Transverse colon (tissue), 4 donors: ENCODE results near the gene PRR19. TPM values are rescaled to one million over a fixed set of nuclear protein-coding genes. Genes with fewer than 3 reads are reported as not detected.

Experiments
- DNase-seq: peaks from one replicate; pipeline ENCODE4 v3.0.0-alpha.2; 2019
- H3K27ac ChIP-seq, 4 donors: fragments of 200-600 bp; sonication (generic); 2 replicates each; pipeline ENCODE4 v1.5.1; 2016 to 2018; ENCODE audit warnings: inconsistent platforms in 4 of 4
- H3K27me3 ChIP-seq: fragments of 200-600 bp; sonication (generic); 2 replicates; pipeline ENCODE4 v1.5.1; 2017; ENCODE audit warnings: inconsistent platforms
- H3K36me3 ChIP-seq, 4 donors: fragments of 200-600 bp; sonication (generic); 2 replicates each; pipeline ENCODE4 v1.5.1; 2017 to 2019; ENCODE audit warnings: inconsistent platforms in 4 of 4
- H3K4me1 ChIP-seq, 4 donors: fragments of 200-600 bp; sonication (generic); 2 replicates each; pipeline ENCODE4 v1.5.1; 2017 to 2020; ENCODE audit warnings: inconsistent platforms in 4 of 4
- H3K4me3 ChIP-seq, 4 donors: fragments of 200-600 bp; sonication (generic); 1 replicate in 1 of 4; 2 replicates in 3 of 4; pipeline versions ENCODE4 v1.5.1 to v1.6.1; 2017 to 2019; ENCODE audit warnings: inconsistent platforms in 4 of 4
- H3K9me3 ChIP-seq, 2 donors: fragments of 200-600 bp; sonication (generic); 2 replicates each; pipeline ENCODE4 v1.5.1; 2017 to 2019; ENCODE audit warnings: inconsistent platforms in 2 of 2
- EP300 ChIP-seq: sonication (generic); formaldehyde crosslinking; IDR thresholded peaks from one replicate; pipeline ENCODE4 v1.6.1; 2017; ENCODE audit warnings: antibody characterized with exemption, low read depth
- POLR2A ChIP-seq: fragments of 450-650 bp; IDR thresholded peaks from one replicate; pipeline ENCODE4 v1.6.1; 2016; ENCODE audit warnings: antibody characterized with exemption, mild to moderate bottlenecking, moderate library complexity
- POLR2AphosphoS5 ChIP-seq, 3 donors: sonication (generic); formaldehyde crosslinking; IDR thresholded peaks; one replicate each; pipeline ENCODE4 v1.6.1; 2016; ENCODE audit warnings: antibody characterized with exemption in 3 of 3
- WGBS, 2 donors: methylation state at CpG; one replicate each; pipeline ENCODE4 v1.1.5; 2018; ENCODE audit warnings: low coverage in 1 of 2; 5-methylcytosine and 5-hydroxymethylcytosine counted together
- in situ Hi-C, 4 donors: fragments of 200-750 bp; cut with MboI; loops; one replicate each; pipeline versions ENCODE4 v1.15.0 to v1.15.1; 2017; ENCODE audit warnings: low sequenced_read_pairs in 3 of 4, low pct_ligation_motif_present in 1 of 4, low pct_unique_long_range_greater_than_20kb in 1 of 4
- intact Hi-C: fragments of 100-400 bp; cut with DNase I; formaldehyde crosslinking; loops from one replicate; pipeline ENCODE4 v1.15.1; 2023; ENCODE audit warnings: low total_unique reads
- total RNA-seq, 4 donors: library from RNA; depleted of rRNA; stranded (reverse); fragments of >200 nt; gene quantifications; one replicate each; pipeline ENCODE4 v1.1.0, GENCODE V29; 2016
- TF ChIP-seq, protein P1 (sequence below), 5 experiments: fragments of 200-600 bp in 3 of 5; fragments of 450-650 bp in 2 of 5; sonication (generic) in 3 of 5; IDR thresholded peaks; 1 replicate in 2 of 5; 2 replicates in 3 of 5; pipeline ENCODE4 v1.5.1; 2016 to 2017; ENCODE audit warnings: antibody characterized with exemption in 5 of 5, inconsistent platforms in 3 of 5, mild to moderate bottlenecking in 2 of 5, moderate library complexity in 1 of 5

The PRR19 gene
- total RNA-seq, 4 donors from 2014 or later: 0.41 to 0.79 TPM; not detected in 2

DNA sequence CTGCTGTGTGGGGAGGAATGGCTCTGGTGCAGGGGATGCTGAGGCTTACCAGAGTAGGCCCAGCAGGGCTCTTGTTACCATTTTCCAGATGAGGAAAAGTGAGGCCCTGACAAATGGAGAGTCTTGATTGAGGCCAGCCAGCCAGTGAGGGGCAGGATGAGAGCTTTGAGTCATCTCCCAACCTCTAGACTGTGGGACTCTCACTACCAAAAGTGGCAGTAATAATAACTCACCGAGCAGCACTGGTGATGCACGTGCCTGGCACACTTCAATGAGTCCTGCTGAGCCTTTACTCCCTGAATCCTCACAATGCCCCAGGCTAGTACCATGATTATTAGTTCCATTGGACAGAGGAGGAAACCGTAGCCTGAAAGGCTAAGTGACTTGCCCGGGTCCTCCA lies 25.1 kb upstream of the PRR19 start:
- TF ChIP-seq POLR2AphosphoS5 (IDR thresholded peaks at IDR 0.05) (no peak), POLR2A (no peak), EP300 (no peak)
- TF ChIP-seq, protein P1, sequence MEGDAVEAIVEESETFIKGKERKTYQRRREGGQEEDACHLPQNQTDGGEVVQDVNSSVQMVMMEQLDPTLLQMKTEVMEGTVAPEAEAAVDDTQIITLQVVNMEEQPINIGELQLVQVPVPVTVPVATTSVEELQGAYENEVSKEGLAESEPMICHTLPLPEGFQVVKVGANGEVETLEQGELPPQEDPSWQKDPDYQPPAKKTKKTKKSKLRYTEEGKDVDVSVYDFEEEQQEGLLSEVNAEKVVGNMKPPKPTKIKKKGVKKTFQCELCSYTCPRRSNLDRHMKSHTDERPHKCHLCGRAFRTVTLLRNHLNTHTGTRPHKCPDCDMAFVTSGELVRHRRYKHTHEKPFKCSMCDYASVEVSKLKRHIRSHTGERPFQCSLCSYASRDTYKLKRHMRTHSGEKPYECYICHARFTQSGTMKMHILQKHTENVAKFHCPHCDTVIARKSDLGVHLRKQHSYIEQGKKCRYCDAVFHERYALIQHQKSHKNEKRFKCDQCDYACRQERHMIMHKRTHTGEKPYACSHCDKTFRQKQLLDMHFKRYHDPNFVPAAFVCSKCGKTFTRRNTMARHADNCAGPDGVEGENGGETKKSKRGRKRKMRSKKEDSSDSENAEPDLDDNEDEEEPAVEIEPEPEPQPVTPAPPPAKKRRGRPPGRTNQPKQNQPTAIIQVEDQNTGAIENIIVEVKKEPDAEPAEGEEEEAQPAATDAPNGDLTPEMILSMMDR (IDR thresholded peaks at IDR 0.05): no peak
- no peaks in the 10 kb centered on the region for H3K9me3 ChIP-seq
- 78% methylated on average over 4 of the region's 4 CpGs; no CpG with 5 or more reads in 1 of the 2 donors for WGBS, 2 donors
- H3K27ac ChIP-seq: peak overlapping the region in 3 of 4 donors; percentile 91 to 99 (median 92)
- peaks cover 30 to 60% (median 45%) of the 10 kb centered on the region in 4 donors for H3K4me1 ChIP-seq
- in situ Hi-C loops: no loop called here
- no peak overlapping the region for H3K4me3 ChIP-seq
- DNase-seq: no peak
- intact Hi-C loops: no loop called here
- peaks cover 0 to 12% (median 0%) of the 10 kb centered on the region in 4 donors for H3K36me3 ChIP-seq
- no peaks in the 10 kb centered on the region for H3K27me3 ChIP-seq

GRCh38 chr19:42277821-42278451 lies 24.0 kb upstream of the PRR19 start:
- Histone ChIP-seq H3K9me3 (no peaks in the 10 kb centered on the region), H3K36me3 (peaks cover 0 to 12% (median 0%) of the 10 kb centered on the region in 4 donors), H3K27me3 (no peaks in the 10 kb centered on the region), H3K4me3 (no peak overlapping the region), H3K27ac (peak overlapping the region; percentile 91 to 99 (median 92)), H3K4me1 (peaks cover 40 to 71% (median 55%) of the 10 kb centered on the region in 4 donors)
- no peak for TF ChIP-seq POLR2AphosphoS5 (IDR thresholded peaks at IDR 0.05)
- TF ChIP-seq, protein P1 (IDR thresholded peaks at IDR 0.05): no peak
- 17 to 52% methylated on average over 1 to 10 of the region's 10 CpGs for WGBS, 2 donors
- in situ Hi-C loops (no loop called here), intact Hi-C loops (loop anchor here (2.0 kb wide), 1 partner anchor 31 kb away; no protein-coding TSS in a partner anchor)
- DNase-seq: no peak

DNA sequence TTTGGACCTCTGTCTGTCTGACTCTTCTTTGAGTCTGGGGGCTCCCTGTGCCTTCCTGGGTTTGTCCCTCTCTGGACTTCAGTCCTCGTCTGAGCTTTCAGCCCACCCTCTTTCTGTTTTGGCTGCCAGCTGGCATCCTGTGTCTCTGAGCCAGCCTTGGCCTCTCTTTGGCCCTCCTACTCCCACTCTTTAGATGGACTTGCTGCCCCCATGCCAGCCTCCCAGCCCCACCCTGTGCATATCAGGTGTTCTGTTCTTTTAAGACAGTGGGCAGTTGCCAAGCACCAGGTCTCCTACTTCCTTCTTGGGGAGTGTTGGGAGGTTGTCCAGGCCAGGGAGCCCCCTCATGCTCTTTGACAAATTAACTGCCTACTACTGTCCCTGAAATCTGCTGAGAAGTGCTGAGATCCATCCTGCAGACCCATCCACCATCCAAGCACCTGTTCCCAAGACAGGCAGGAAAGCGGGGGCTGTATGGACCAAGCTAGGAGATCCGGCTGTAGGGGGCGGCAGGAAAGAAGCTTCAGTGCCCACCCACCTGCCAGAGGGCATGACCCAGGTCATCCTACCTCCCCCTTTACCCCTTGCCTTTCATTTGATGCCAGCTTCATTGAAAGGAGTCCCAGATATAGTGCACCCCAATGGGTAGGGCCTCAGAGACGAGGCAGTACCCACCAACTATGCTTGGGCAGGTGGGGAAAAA lies 23.3 kb upstream of the PRR19 start:
- Histone ChIP-seq H3K4me1 (peaks cover 43 to 75% (median 60%) of the 10 kb centered on the region in 4 donors), H3K4me3 (no peak overlapping the region), H3K36me3 (peaks cover 0 to 11% (median 0%) of the 10 kb centered on the region in 4 donors), H3K27me3 (no peaks in the 10 kb centered on the region), H3K27ac (peak overlapping the region; percentile 91 to 99 (median 92)), H3K9me3 (no peaks in the 10 kb centered on the region)
- WGBS, 2 donors: 65 to 69% methylated on average over 4 to 5 of the region's 5 CpGs
- intact Hi-C loops: loop anchor here (2.0 kb wide), 1 partner anchor 32 kb away; no protein-coding TSS in a partner anchor
- TF ChIP-seq, protein P1 (IDR thresholded peaks at IDR 0.05): no peak
- no peak for TF ChIP-seq POLR2AphosphoS5 (IDR thresholded peaks at IDR 0.05)
- no peak for TF ChIP-seq EP300
- TF ChIP-seq POLR2A: no peak
- no peak for DNase-seq
- in situ Hi-C loops: no loop called here

DNA sequence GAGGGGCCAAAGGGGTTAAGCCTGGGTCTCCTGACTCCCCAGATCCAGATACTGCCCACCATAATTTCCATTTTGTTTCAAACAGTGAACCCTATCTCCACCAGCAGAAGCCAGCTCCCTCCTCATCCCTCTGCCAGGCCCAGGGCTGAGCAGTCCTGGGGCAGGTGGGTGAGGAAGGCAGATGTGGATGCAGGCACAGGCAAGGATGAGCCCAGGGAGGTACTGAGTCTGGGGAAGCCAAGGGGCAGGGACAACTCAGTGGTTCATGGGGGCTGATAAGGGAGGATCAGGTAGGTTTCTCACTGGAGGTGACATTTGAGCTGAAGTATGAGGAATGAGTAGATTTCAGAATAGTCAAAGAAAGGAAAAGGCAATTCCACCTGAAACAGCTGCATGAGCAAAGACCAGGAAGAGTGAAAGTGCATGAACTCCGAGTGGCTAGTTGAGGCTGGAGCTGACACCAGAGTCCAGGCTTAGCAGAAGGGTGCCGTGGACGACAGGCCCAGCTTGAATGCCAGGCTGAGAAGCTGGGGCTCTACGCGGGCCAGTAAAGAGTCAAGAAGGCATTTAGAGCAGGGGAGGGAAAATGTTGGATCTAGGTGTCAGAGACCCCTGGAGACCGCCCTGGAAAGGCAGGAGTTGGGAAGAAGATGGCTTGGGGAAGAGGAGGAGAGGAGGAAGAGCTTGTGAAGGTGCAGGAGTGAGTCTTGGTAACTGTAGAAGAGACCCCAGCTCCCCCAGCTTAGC lies 22.6 kb upstream of the PRR19 start:
- TF ChIP-seq POLR2AphosphoS5 (IDR thresholded peaks at IDR 0.05) (no peak), EP300 (no peak), POLR2A (no peak)
- TF ChIP-seq, protein P1 (IDR thresholded peaks at IDR 0.05): no peak
- Histone ChIP-seq H3K9me3 (no peaks in the 10 kb centered on the region), H3K27me3 (no peaks in the 10 kb centered on the region)

More for the DNA sequence above, 22.6 kb upstream of the PRR19 start:
- DNase-seq: no peak
- Histone ChIP-seq H3K4me1 (peaks cover 43 to 75% (median 60%) of the 10 kb centered on the region in 4 donors), H3K27ac (peak overlapping the region; percentile 91 to 99 (median 92)), H3K4me3 (peak overlapping the region; percentile 50 to 89 (median 84)), H3K36me3 (peaks cover 0 to 4% (median 0%) of the 10 kb centered on the region in 4 donors)
- in situ Hi-C loops: no loop called here
- intact Hi-C loops: loop anchor here (2.0 kb wide), 1 partner anchor 33 kb away; no protein-coding TSS in a partner anchor
- WGBS, 2 donors: 10 to 23% methylated on average over 6 of the region's 6 CpGs
